Prostate gland (tissue), 2 donors: ENCODE data around the gene SLC7A11.

Experiments
- POLR2A ChIP-seq: fragments of 450-650 bp; IDR thresholded peaks from one replicate; pipeline ENCODE4 v1.6.1; 2016; ENCODE audit warnings: antibody characterized with exemption, mild to moderate bottlenecking
- TF ChIP-seq, protein P1 (sequence below), 4 experiments: fragments of 200-600 bp in 2 of 4; fragments of 450-650 bp in 2 of 4; sonication (generic) in 2 of 4; IDR thresholded peaks; 1 replicate in 3 of 4; 2 replicates in 1 of 4; pipeline ENCODE4 v1.5.1; 2016 to 2019; ENCODE audit warnings: antibody characterized with exemption in 4 of 4, mild to moderate bottlenecking in 2 of 4, moderate library complexity in 2 of 4

DNA sequence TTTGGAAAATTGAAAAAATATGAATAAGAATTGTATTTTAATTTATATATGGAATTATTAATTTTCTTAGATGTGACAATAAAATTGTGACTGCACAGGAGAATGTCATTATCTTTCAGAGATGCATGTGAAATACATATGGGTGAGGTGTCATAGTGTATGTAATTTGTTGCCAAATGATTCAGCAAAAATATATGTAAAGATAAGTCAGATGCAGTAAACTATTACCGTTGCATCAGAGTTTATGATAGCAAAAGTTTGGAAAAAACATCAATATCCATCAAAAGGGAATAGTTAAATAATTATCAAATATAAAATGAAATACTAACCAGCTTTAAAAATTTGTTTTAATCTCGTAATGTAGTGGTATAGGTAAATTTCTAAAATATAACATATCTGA is 10.4 kb upstream of the SLC7A11 start:
- TF ChIP-seq POLR2A: no peak
- TF ChIP-seq, protein P1, sequence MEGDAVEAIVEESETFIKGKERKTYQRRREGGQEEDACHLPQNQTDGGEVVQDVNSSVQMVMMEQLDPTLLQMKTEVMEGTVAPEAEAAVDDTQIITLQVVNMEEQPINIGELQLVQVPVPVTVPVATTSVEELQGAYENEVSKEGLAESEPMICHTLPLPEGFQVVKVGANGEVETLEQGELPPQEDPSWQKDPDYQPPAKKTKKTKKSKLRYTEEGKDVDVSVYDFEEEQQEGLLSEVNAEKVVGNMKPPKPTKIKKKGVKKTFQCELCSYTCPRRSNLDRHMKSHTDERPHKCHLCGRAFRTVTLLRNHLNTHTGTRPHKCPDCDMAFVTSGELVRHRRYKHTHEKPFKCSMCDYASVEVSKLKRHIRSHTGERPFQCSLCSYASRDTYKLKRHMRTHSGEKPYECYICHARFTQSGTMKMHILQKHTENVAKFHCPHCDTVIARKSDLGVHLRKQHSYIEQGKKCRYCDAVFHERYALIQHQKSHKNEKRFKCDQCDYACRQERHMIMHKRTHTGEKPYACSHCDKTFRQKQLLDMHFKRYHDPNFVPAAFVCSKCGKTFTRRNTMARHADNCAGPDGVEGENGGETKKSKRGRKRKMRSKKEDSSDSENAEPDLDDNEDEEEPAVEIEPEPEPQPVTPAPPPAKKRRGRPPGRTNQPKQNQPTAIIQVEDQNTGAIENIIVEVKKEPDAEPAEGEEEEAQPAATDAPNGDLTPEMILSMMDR (IDR thresholded peaks at IDR 0.05): no peak
